ENCODE results near the gene NCK2. TPM values are rescaled to one million over a fixed set of nuclear protein-coding genes. Genes with fewer than 3 reads are reported as not detected.
A peak's percentile ranks its signal among the peaks of the same experiment; 100 is the strongest.

NCK2 gene
- total RNA-seq, 1 donor from 2014 or later, result 160 TPM

GRCh38 chr2:105845976-105846375, 101.3 kb downstream of the NCK2 start:
- DNase-seq (ENCODE audit: low spot score), result no peak

- DNase-seq (ENCODE audit: low spot score), result no peak
Observed at GRCh38 chr2:105847056-105847455, 102.3 kb downstream of the NCK2 start.

- peak; percentile 4 for DNase-seq (ENCODE audit: low spot score)
Observed at GRCh38 chr2:105848367-105848766, 103.7 kb downstream of the NCK2 start.

GRCh38 chr2:105849431-105850179, 104.9 kb downstream of the NCK2 start:
- DNase-seq (ENCODE audit: low spot score), result peak; percentile 6

DNA sequence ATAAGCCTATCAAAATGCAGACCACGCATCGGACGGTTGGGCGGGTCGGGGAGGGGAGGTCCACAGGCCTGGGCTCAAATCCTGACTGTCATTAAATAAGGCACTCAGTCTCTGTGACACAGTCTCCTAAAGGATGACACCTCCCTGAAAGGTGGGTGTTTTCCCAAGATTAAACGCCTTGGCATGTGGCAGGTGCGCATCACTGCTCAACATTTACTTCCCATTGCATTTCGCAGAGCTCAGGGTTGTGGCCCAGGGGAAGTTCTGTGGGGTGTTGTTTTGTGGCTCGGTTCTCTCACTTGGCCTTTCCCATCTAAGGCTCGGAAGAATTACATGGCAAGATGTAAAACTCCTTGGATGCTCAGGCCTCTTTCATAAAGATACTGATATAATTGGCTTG, 107.4 kb downstream of the NCK2 start:
- no peak for DNase-seq (ENCODE audit: low spot score)

DNA sequence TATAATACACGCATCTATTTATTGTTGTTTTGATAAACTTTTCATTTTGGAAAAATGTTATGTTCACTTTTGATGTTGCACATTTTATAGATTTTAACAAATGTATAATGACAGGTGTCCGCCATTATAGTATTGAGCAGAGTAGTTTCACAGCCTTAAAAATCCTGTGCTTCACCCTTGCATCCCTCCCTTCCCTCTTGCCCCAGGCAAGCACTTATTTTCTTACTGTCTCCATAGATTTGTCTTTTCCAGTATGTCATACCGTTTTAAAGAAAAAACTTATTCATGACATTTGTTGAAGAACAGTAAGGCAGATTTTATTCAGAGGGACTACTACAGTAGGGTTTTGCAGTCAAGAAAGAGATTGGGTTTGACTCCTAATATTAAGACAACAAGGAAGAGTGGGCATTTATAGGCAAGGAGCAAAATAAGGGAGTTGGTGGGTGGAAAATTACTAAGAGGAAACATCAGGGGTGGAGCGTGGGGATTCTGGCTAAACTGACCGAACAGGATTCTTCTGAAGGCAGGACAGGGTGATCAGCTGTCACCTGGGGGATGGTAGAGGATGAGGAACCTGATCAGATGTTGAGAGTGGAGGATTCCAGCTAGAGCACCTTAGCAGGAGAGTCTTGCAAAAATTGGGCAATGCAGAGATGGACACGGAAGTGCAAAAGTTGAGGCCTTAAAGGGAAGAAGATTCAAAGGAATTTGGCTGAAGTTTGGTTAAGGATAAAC, 108.8 kb downstream of the NCK2 start:
- peak; percentile 26 for DNase-seq (ENCODE audit: low spot score)

DNA sequence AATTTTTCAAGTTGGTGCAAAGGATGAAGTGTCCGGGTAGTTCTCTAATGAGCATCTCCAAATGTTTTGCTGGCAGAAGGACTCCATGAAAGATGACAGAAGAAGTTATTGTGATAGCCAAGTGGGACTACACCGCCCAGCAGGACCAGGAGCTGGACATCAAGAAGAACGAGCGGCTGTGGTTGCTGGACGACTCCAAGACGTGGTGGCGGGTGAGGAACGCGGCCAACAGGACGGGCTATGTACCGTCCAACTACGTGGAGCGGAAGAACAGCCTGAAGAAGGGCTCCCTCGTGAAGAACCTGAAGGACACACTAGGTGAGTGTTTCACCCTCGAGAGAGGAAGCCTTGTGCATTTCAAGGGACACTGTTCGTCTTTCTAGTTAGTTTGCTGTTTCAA, 110.3 kb downstream of the NCK2 start:
- DNase-seq (ENCODE audit: low spot score), result no peak

GRCh38 chr2:105856581-105856980, 111.9 kb downstream of the NCK2 start:
- DNase-seq (ENCODE audit: low spot score), result no peak

DNA sequence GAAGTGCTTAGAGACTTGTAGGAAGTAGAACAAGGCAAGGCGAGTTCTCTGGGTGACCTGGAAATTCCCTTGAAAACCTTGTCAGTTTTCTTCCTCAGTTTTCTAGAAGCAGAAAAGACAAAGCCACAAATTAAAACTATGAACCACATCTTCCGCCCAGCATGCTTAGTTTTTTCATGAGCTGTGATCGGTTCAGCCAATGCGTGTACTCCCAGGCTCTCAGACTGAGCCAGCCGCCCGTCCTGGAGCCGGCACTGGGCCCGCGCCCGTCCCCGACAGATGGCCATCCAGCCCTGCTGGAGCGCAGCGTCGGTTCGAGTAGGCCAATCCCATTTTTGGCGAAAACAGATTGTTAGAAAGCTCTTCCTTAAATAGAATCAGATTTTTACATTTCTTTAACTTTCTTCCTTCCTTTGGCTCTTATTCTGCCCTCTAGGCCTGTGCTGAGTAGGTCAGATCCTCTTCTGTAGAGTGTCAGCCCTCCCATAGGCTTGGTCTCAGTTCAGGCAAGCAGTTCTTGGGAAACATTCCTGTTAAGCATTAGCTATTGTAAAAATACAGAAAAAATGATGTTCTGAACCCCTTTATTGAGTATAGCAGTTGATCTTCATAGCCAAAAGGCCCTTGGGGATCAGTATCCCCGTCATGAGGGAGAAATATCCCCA, 112.5 kb downstream of the NCK2 start:
- no peak for DNase-seq (ENCODE audit: low spot score)

GRCh38 chr2:105858868-105859693, 114.4 kb downstream of the NCK2 start:
- DNase-seq (ENCODE audit: low spot score), result no peak

- DNase-seq (ENCODE audit: low spot score), result no peak
Observed at GRCh38 chr2:105859694-105859951, 114.9 kb downstream of the NCK2 start.

GRCh38 chr2:105860567-105860966, 115.9 kb downstream of the NCK2 start:
- no peak for DNase-seq (ENCODE audit: low spot score)

GRCh38 chr2:105861200-105861599, 116.5 kb downstream of the NCK2 start:
- no peak for DNase-seq (ENCODE audit: low spot score)

DNA sequence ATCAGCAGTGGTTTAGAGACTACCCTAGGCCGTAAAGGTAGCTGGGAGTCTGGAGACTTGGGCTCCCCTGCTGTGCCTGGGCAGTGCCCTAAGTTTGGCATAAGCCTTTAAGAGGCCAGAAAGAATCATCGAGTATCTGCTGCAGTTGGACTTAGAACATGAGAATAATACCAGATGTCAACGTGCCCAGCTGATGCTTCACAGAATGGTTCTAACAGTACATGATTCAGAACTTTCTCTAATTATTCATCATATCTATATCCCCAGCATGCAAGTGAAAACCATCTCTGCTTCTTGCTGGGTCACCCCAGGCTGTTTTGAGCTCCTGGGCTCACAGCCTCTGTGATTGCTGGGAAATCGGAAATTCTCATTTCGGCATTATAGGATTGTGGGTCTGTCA, 118.1 kb downstream of the NCK2 start:
- no peak for DNase-seq (ENCODE audit: low spot score)

DNA sequence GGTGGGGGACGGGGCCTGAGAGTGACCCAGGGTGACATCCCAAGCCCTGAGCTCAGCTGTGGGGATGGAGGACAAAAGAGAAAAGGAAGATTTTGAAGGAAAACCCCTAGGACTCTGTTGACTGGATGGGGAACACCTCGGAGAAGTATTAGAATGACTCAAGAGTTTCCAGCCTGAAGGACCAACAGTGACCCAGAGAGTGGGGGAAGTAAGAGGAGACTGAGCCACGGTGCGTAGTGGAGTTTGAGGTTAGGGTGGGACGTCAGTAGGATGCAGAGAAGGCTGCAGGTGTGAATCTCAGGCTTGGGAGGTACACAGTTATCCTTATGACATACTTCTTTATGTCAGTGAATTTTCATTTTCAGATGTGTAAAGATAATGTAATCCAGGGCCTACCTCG, 119.5 kb downstream of the NCK2 start:
- no peak for DNase-seq (ENCODE audit: low spot score)

GRCh38 chr2:105865222-105865913, 120.7 kb downstream of the NCK2 start:
- DNase-seq (ENCODE audit: low spot score), result no peak

DNA sequence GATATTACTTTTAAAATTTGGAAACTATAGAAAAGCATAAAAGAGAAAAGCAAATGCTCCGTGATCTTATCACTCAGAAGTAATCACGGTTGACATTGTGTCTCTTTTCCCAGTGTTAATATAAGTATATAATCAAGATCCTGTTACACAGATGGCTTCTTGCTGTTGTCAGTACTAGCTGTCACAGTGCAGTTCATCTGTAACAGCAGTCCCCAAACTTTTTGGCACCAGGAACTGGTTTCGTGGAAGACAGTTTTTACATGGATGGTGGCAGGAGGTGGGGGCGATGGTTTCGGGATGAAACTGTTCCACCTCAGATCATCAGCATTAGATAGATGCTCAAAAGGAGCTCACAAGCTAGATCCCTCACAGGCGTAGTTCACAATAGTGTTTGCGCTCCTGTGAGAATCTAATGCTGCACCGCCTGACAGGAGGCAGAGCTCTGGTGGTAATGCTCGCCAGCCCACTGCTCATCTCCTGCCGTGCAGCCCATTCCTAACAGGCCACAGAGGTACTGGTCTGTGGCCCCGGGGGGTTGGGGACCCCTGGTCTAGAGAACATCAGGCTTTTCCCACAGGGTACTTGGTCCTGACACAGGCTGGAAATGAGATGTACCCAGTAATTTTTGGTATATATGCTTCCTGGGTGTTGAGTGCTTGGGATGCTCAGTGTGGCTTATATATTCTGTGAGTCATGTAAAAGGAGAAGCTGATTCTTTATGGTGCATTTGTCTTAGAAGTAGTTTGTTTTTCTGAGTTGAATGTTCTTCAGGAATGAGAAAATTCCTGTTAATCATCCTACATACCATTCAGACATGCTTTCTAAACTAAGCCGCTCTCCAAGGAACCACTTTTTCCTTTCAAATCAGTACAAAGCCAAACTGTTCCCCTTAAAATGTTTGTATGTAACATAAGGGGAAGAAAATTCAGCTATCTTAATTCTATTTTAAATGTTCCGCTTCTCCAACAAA, 121.8 kb downstream of the NCK2 start:
- no peak for DNase-seq (ENCODE audit: low spot score)

- DNase-seq (ENCODE audit: low spot score), result no peak
Observed at GRCh38 chr2:105867587-105867986, 122.9 kb downstream of the NCK2 start.

DNA sequence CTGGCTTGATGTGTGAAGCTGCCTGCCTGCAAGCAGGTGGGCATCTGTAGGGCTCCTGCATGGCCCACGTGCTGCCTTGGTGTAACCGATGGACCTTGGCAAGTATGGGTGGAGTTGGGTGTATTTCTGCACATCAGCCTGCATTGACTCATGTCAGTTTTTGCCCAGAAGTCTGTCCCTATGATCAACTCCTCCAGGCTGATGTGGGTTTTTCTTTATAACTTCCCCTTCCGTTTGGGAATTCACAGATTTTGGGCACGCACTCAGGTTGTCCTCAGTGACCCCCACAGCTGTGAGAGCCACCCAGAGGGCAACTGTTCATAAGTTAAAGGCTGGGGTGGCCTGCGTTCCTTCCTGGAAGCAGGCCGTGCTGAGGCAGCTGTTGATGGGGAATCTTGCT, 123.3 kb downstream of the NCK2 start:
- DNase-seq (ENCODE audit: low spot score), result no peak

DNA sequence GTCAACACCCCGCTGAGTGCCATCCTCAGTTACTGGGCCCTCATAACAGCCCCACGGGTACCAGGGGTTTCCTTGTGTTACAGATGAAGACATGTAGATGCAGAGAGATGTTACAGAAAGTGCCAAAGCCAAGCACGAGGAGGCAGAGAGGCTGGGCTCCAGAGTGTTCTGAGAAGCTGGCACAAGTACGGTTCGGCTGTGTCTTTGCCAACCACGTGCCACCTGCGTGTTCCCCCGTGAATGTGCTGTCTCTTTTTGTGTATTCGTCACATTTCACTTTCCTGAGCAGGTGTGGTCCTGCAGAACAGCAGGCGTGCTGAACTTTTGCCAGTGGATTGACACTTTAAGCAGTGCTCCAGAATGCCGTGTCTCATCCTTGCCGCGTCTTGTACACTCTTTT, 124.6 kb downstream of the NCK2 start:
- no peak for DNase-seq (ENCODE audit: low spot score)
